HCT116 (cell line): ENCODE results near the gene ESR1. TPM values are rescaled to one million over a fixed set of nuclear protein-coding genes. Genes with fewer than 3 reads are reported as not detected.

Experiments used
- ATAC-seq: fragments of 200-7000 bp; cut with Tn5 transposase; 2 replicates; pipeline ENCODE4 v1.9.1; 2020; ENCODE audit warnings: mild to moderate bottlenecking, moderate library complexity
- BruUV-seq: library from RNA; stranded (reverse); fragments of 400-500 nt; replicated peaks from 2 replicates; lab custom pipeline; 2021; lab: Mats Ljungman, UMichigan
- CTCF ChIA-PET: fragments of 300-600 bp; sonication (Branson Sonifier 250); formaldehyde crosslinking; loops from one replicate; lab custom pipeline; 2021; ENCODE audit warnings: antibody characterized with exemption; lab: Charles Lee
- POLR2A ChIA-PET: fragments of 300-600, 350-600 bp; sonication (Branson Sonifier 250); formaldehyde crosslinking; loops from one replicate; lab custom pipeline; 2021; ENCODE audit warnings: antibody characterized with exemption; lab: Charles Lee
- RAD21 ChIA-PET, 2 experiments: fragments of 300-600 bp; sonication (Branson Sonifier 250); formaldehyde crosslinking; loops; one replicate each; lab custom pipeline; 2023; ENCODE audit warnings: low total read pairs in 2 of 2; ENCODE audit not compliant: uncharacterized antibody in 2 of 2, unreplicated experiment in 2 of 2, low non-redundant PET in 1 of 2; lab: Charles Lee
- DNase-seq: peaks from one replicate; pipeline ENCODE4 v3.0.0-alpha.2; 2010; ENCODE audit warnings: low read depth, low spot score
- H2AFZ ChIP-seq: fragments of 200-600 bp; shearing (Covaris generic), sonication (generic); 2 replicates; pipeline ENCODE4 v1.6.1; 2017; ENCODE audit warnings: low read depth, mixed run types, mixed read lengths, antibody characterized with exemption, low read length; ENCODE audit not compliant: poor library complexity, severe bottlenecking
- H3K27ac ChIP-seq: 2 replicates; pipeline ENCODE4 v1.5.1; 2012; ENCODE audit warnings: low read depth, low read length
- H3K27me3 ChIP-seq: fragments of 200-600 bp; sonication (generic); 2 replicates; pipeline ENCODE4 v1.6.1; 2016; ENCODE audit warnings: mixed run types, low read length, mixed read lengths; ENCODE audit not compliant: insufficient read depth
- H3K36me3 ChIP-seq, 2 experiments: fragments of 200-500 bp in 1 of 2; fragments of 200-600 bp in 1 of 2; sonication (Bioruptor generic) in 1 of 2; sonication (generic) in 1 of 2; 2 replicates each; pipeline versions ENCODE4 v1.5.1 to v1.6.1; 2014 to 2016; ENCODE audit warnings: low read length in 2 of 2, inconsistent platforms in 1 of 2, mixed read lengths in 1 of 2, mixed run types in 1 of 2; ENCODE audit not compliant: insufficient read depth in 2 of 2, control insufficient read depth in 1 of 2
- H3K4me1 ChIP-seq, 2 experiments: fragments of 200-600 bp in 1 of 2; sonication (generic) in 1 of 2; 2 replicates each; pipeline versions ENCODE4 v1.5.1 to v1.6.1; 2012 to 2017; ENCODE audit warnings: low read length in 2 of 2, inconsistent platforms in 1 of 2, mild to moderate bottlenecking in 1 of 2, mixed read lengths in 1 of 2, mixed run types in 1 of 2, moderate library complexity in 1 of 2; ENCODE audit not compliant: insufficient read depth in 2 of 2, control insufficient read depth in 1 of 2
- H3K4me2 ChIP-seq: fragments of 200-600 bp; sonication (generic); 2 replicates; pipeline ENCODE4 v1.6.1; 2017; ENCODE audit warnings: mixed run types, low read length, mixed read lengths
- H3K4me3 ChIP-seq, 2 experiments: fragments of 200-600 bp in 1 of 2; sonication (generic) in 1 of 2; replicated peaks in 1 of 2; 2 replicates each; pipeline ENCODE4 v1.5.1; 2011 to 2016; ENCODE audit warnings: low read length in 2 of 2, control low read depth in 1 of 2, low read depth in 1 of 2, mild to moderate bottlenecking in 1 of 2, mixed read lengths in 1 of 2, mixed run types in 1 of 2
- H3K79me2 ChIP-seq: fragments of 200-600 bp; sonication (generic); 2 replicates; pipeline ENCODE4 v1.6.1; 2017; ENCODE audit warnings: mild to moderate bottlenecking, mixed run types, low read length, moderate library complexity, mixed read lengths; ENCODE audit not compliant: insufficient read depth
- H3K9ac ChIP-seq: fragments of 200-600 bp; sonication (generic); 2 replicates; pipeline ENCODE4 v1.6.1; 2016; ENCODE audit warnings: low read length, mixed read lengths
- H3K9me2 ChIP-seq: fragments of 200-600 bp; sonication (generic), shearing (Covaris generic); 2 replicates; pipeline ENCODE4 v1.6.1; 2017; ENCODE audit warnings: mixed run types, mild to moderate bottlenecking, moderate library complexity; ENCODE audit not compliant: insufficient read depth
- H3K9me3 ChIP-seq, 2 experiments: fragments of 200-500 bp in 1 of 2; fragments of 200-600 bp in 1 of 2; sonication (Bioruptor generic) in 1 of 2; sonication (generic) in 1 of 2; 2 replicates each; pipeline ENCODE4 v1.6.1; 2014 to 2017; ENCODE audit warnings: low read length in 2 of 2, mixed read lengths in 2 of 2, inconsistent platforms in 1 of 2, low read depth in 1 of 2, mild to moderate bottlenecking in 1 of 2, mixed run types in 1 of 2, moderate library complexity in 1 of 2; ENCODE audit not compliant: control insufficient read depth in 1 of 2, insufficient read depth in 1 of 2
- H4K20me1 ChIP-seq: fragments of 200-600 bp; sonication (generic), shearing (Covaris generic); 2 replicates; pipeline ENCODE4 v1.6.1; 2017; ENCODE audit warnings: mixed run types, mild to moderate bottlenecking, moderate library complexity; ENCODE audit not compliant: insufficient read depth
- ATF3 ChIP-seq: IDR thresholded peaks from 2 replicates; pipeline ENCODE4 v1.6.1; 2012
- CTCF ChIP-seq, 3 experiments: fragments of 200-600 bp in 1 of 3; sonication (generic) in 1 of 3; IDR thresholded peaks in 2 of 3; conservative IDR thresholded peaks in 1 of 3; 2 replicates each; pipeline ENCODE4 v1.5.1; 2012 to 2017; ENCODE audit warnings: low read depth in 2 of 3, low read length in 2 of 3, antibody characterized with exemption in 1 of 3, borderline replicate concordance in 1 of 3, control low read depth in 1 of 3, mild to moderate bottlenecking in 1 of 3, mixed read lengths in 1 of 3, mixed run types in 1 of 3, moderate library complexity in 1 of 3; ENCODE audit not compliant: insufficient read depth in 1 of 3
- EZH2 ChIP-seq: fragments of 200-600 bp; sonication (generic); IDR thresholded peaks from 2 replicates; pipeline ENCODE4 v1.6.1; 2017; ENCODE audit warnings: antibody characterized with exemption, mixed run types
- EZH2phosphoT487 ChIP-seq: fragments of 200-600 bp; IDR thresholded peaks from 2 replicates; pipeline ENCODE4 v1.6.1; 2018; ENCODE audit warnings: antibody characterized with exemption, borderline replicate concordance
- JUND ChIP-seq: IDR thresholded peaks from 2 replicates; pipeline ENCODE4 v1.6.1; 2012
- POLR2A ChIP-seq: IDR thresholded peaks from 2 replicates; pipeline ENCODE4 v1.7.0; 2011; ENCODE audit warnings: borderline replicate concordance; ENCODE audit not compliant: insufficient read depth, insufficient read length; ENCODE audit errors: extremely low read depth
- POLR2AphosphoS5 ChIP-seq: IDR thresholded peaks from 2 replicates; pipeline ENCODE4 v1.6.1; 2011; ENCODE audit warnings: mild to moderate bottlenecking, low read depth, low read length, moderate library complexity
- RAD21 ChIP-seq: IDR thresholded peaks from 2 replicates; pipeline ENCODE4 v1.6.1; 2012; ENCODE audit warnings: low read depth, mild to moderate bottlenecking
- SIN3A ChIP-seq: IDR thresholded peaks from 2 replicates; pipeline ENCODE4 v1.6.1; 2012; ENCODE audit warnings: low read depth
- SP1 ChIP-seq: IDR thresholded peaks from 2 replicates; pipeline ENCODE4 v1.6.1; 2012; ENCODE audit warnings: low read depth
- ZNF274 ChIP-seq: fragments of 200-500 bp; sonication (Bioruptor generic); IDR thresholded peaks from 2 replicates; pipeline ENCODE4 v1.6.1; 2014; ENCODE audit warnings: mild to moderate bottlenecking, low read depth, low read length, inconsistent platforms
- intact Hi-C: fragments of 100-400 bp; cut with micrococcal nuclease; formaldehyde crosslinking; loops from 2 replicates; pipeline ENCODE4 v1.10.0; 2022
- total RNA-seq: library from RNA; stranded (reverse); gene quantifications from one replicate; pipeline ENCODE4 v1.2.1, GENCODE V29; 2021; ENCODE audit not compliant: unreplicated experiment

Gene ESR1
- total RNA-seq, 1 experiment from 2014 or later = 0.17 TPM

- TF ChIP-seq SP1 = no peak
- no peak for TF ChIP-seq CTCF (IDR thresholded peaks at IDR 0.05 in 2 of 3, conservative IDR thresholded peaks at IDR 0.05 in 1 of 3; ENCODE audit: borderline replicate concordance in 1 of 3, insufficient read depth in 1 of 3, low read depth in 2 of 3, low read length in 2 of 3)
- TF ChIP-seq JUND = no peak
- TF ChIP-seq POLR2A = no peak
- TF ChIP-seq SIN3A = no peak
- no peak for TF ChIP-seq EZH2
- TF ChIP-seq EZH2phosphoT487 = no peak
- no peak for TF ChIP-seq POLR2AphosphoS5
- TF ChIP-seq ATF3 = no peak
- no peak for TF ChIP-seq ZNF274
- no peak for TF ChIP-seq RAD21
- no peak overlapping the region for H2AFZ ChIP-seq
- BruUV-seq = no TSS peak
- no peak overlapping the region for H3K4me3 ChIP-seq
- no peak overlapping the region for H3K4me2 ChIP-seq
- ChIA-PET RAD21 (interaction anchor here in 1 of 2 experiments (0.7 kb wide), 1 partner anchor 50 kb away, joined by 3 read pairs; no protein-coding TSS in a partner anchor), CTCF (no interaction called here), POLR2A (no interaction called here)
- no peaks in the 10 kb centered on the region for H3K9me3 ChIP-seq
- no peaks in the 10 kb centered on the region for H3K27me3 ChIP-seq
- H3K9ac ChIP-seq = no peak overlapping the region
- no peak for ATAC-seq
- no peaks in the 10 kb centered on the region for H3K9me2 ChIP-seq
- no peak for DNase-seq
- H3K36me3 ChIP-seq = no peaks in the 10 kb centered on the region
- intact Hi-C loops = no loop called here
- no peaks in the 10 kb centered on the region for H3K79me2 ChIP-seq
- no peaks in the 10 kb centered on the region for H4K20me1 ChIP-seq
- no peak overlapping the region for H3K27ac ChIP-seq
- H3K4me1 ChIP-seq = no peaks in the 10 kb centered on the region
Observed at GRCh38 chr6:151958332-151958731, 150.8 kb downstream of the ESR1 start.
